Left lung (tissue), 10 donors: ENCODE measurements around the gene SNX9. TPM values are rescaled to one million over a fixed set of nuclear protein-coding genes. Genes with fewer than 3 reads are reported as not detected.
A peak's percentile ranks its signal among the peaks of the same experiment; 100 is the strongest.
"Not testable (repeated sequence)": the region's sequence is repeated elsewhere in the genome, so short reads cannot be mapped to it uniquely, and the experiment has no call there.

Experiments used
- ATAC-seq: fragments of 200-7000 bp; cut with Tn5 transposase; one replicate; pipeline ENCODE4 v1.9.1; 2020; ENCODE audit warnings: moderate library complexity
- DNase-seq, 4 donors: peaks; one replicate each; pipeline ENCODE4 v3.0.0-alpha.2; 2013 to 2020
- H3K27ac ChIP-seq, 2 donors: fragments of 200-600 bp; sonication (generic) in 1 of 2; one replicate each; pipeline versions ENCODE4 v1.5.0 to v1.8.0; 2020 to 2021
- H3K27me3 ChIP-seq, 2 donors: fragments of 200-600 bp; sonication (generic) in 1 of 2; one replicate each; pipeline versions ENCODE4 v1.5.0 to v1.8.0; 2020 to 2021
- H3K36me3 ChIP-seq, 2 donors: fragments of 200-600 bp; sonication (generic) in 1 of 2; one replicate each; pipeline versions ENCODE4 v1.5.0 to v1.8.0; 2020 to 2021
- H3K4me1 ChIP-seq, 2 donors: fragments of 200-600 bp; one replicate each; pipeline ENCODE4 v1.8.0; 2021
- H3K4me3 ChIP-seq, 2 donors: fragments of 200-600 bp; sonication (generic) in 1 of 2; one replicate each; pipeline versions ENCODE4 v1.5.0 to v1.8.0; 2020 to 2021; ENCODE audit warnings: mild to moderate bottlenecking in 1 of 2
- H3K9me3 ChIP-seq, 2 donors: fragments of 200-600 bp; sonication (generic) in 1 of 2; one replicate each; pipeline versions ENCODE4 v1.5.0 to v1.8.0; 2020 to 2021
- intact Hi-C, 2 donors: fragments of 100-400 bp; cut with DNase I; formaldehyde crosslinking; loops; one replicate each; pipeline versions ENCODE4 v1.11.2 to v1.14.2; 2022
- polyA plus RNA-seq, 6 donors: library from polyadenylated mRNA; unstranded; fragments of 120-200 nt; gene quantifications; one replicate each; pipeline ENCODE4 v1.2.1, GENCODE V29; 2013; ENCODE audit not compliant: insufficient read length in 6 of 6
- total RNA-seq, 2 donors: library from RNA; stranded (reverse); fragmentation: NEBNext Ultra II Directional; extraction: Animal tissue kit (Norgen Biotek cat#: 25700); gene quantifications; one replicate each; pipeline ENCODE4 v1.2.1, GENCODE V29; 2021
- TF ChIP-seq, protein P1 (sequence below), 2 donors: fragments of 200-600 bp; sonication (generic) in 1 of 2; IDR thresholded peaks; one replicate each; pipeline versions ENCODE4 v1.5.0 to v1.8.0; 2021; ENCODE audit warnings: antibody characterized with exemption in 2 of 2
- donor health status: DM: no; HTN: yes; CAD: no.
- donor health status: DM: no; HTN: no; CAD: no.

Gene SNX9
- total and polyA plus RNA-seq, 8 donors, result 23.5 to 44.4 (median 38.4) TPM

- intact Hi-C loops, result no loop called here
- DNase-seq, result no peak
- Histone ChIP-seq H3K4me3 (no peak overlapping the region), H3K9me3 (no peaks in the 10 kb centered on the region), H3K36me3 (no peaks in the 10 kb centered on the region), H3K27ac (no peak overlapping the region), H3K4me1 (peaks cover 6 to 7% of the 10 kb centered on the region in 2 donors), H3K27me3 (peaks cover 0 to 6% of the 10 kb centered on the region in 2 donors)
- ATAC-seq, result no peak
- TF ChIP-seq, protein P1, sequence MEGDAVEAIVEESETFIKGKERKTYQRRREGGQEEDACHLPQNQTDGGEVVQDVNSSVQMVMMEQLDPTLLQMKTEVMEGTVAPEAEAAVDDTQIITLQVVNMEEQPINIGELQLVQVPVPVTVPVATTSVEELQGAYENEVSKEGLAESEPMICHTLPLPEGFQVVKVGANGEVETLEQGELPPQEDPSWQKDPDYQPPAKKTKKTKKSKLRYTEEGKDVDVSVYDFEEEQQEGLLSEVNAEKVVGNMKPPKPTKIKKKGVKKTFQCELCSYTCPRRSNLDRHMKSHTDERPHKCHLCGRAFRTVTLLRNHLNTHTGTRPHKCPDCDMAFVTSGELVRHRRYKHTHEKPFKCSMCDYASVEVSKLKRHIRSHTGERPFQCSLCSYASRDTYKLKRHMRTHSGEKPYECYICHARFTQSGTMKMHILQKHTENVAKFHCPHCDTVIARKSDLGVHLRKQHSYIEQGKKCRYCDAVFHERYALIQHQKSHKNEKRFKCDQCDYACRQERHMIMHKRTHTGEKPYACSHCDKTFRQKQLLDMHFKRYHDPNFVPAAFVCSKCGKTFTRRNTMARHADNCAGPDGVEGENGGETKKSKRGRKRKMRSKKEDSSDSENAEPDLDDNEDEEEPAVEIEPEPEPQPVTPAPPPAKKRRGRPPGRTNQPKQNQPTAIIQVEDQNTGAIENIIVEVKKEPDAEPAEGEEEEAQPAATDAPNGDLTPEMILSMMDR (IDR thresholded peaks at IDR 0.05), result no peak
These were observed 143.5 kb downstream of the SNX9 start for GRCh38 chr6:157966589-157966977.

DNA sequence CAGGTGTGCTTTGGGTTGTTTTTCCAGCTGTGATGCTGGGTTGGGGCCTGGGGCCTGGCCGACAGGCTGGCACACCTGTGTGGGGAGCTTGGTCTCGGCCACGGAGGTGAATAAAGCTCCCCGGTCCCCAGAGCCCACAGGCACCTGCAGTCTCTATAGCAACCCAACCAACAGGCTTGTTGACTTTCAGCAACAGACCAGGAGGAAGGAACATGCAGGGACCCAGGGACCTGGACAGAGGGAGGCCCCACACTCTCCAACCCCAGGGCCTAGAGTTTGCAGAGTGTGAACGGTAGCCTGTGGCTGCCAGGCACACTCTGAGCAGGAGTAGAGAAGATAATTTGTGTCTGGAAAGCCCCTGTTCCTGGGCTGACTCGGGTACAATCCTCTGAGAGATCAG lies 144.0 kb downstream of the SNX9 start:
- H3K4me1 ChIP-seq, result peaks cover 6 to 7% of the 10 kb centered on the region in 2 donors
- H3K9me3 ChIP-seq, result no peaks in the 10 kb centered on the region
- intact Hi-C loops, result no loop called here
- H3K36me3 ChIP-seq, result no peaks in the 10 kb centered on the region
- peak in 1 of 4 donors; percentile 62 for DNase-seq
- peaks cover 0 to 6% of the 10 kb centered on the region in 2 donors for H3K27me3 ChIP-seq
- no peak for ATAC-seq
- H3K4me3 ChIP-seq, result no peak overlapping the region
- TF ChIP-seq, protein P1 (IDR thresholded peaks at IDR 0.05), result no peak
- no peak overlapping the region for H3K27ac ChIP-seq

GRCh38 chr6:157967486-157967885 lies 144.4 kb downstream of the SNX9 start:
- H3K4me1 ChIP-seq, result peaks cover 6 to 7% of the 10 kb centered on the region in 2 donors
- no peak overlapping the region for H3K4me3 ChIP-seq
- H3K27ac ChIP-seq, result no peak overlapping the region
- H3K36me3 ChIP-seq, result no peaks in the 10 kb centered on the region
- intact Hi-C loops, result no loop called here
- H3K27me3 ChIP-seq, result peaks cover 0 to 5% of the 10 kb centered on the region in 2 donors
- TF ChIP-seq, protein P1 (IDR thresholded peaks at IDR 0.05), result no peak
- no peaks in the 10 kb centered on the region for H3K9me3 ChIP-seq
- ATAC-seq (no peak), DNase-seq (no peak)

GRCh38 chr6:157972177-157972576 lies 149.1 kb downstream of the SNX9 start:
- H3K4me3 ChIP-seq, H3K27ac ChIP-seq, H3K36me3 ChIP-seq, H3K9me3 ChIP-seq, H3K27me3 ChIP-seq, ATAC-seq, intact Hi-C loops, H3K4me1 ChIP-seq, DNase-seq: not testable (repeated sequence)

GRCh38 chr6:157974341-157974894 lies 151.4 kb downstream of the SNX9 start:
- H3K27me3 ChIP-seq, result no peaks in the 10 kb centered on the region
- ATAC-seq (no peak), DNase-seq (no peak)
- no peaks in the 10 kb centered on the region for H3K9me3 ChIP-seq
- H3K4me3 ChIP-seq, result no peak overlapping the region
- intact Hi-C loops, result no loop called here
- peaks cover 0 to 9% of the 10 kb centered on the region in 2 donors for H3K4me1 ChIP-seq
- no peak overlapping the region for H3K27ac ChIP-seq
- TF ChIP-seq, protein P1 (IDR thresholded peaks at IDR 0.05), result no peak
- H3K36me3 ChIP-seq, result no peaks in the 10 kb centered on the region

GRCh38 chr6:157974967-157975366 lies 151.9 kb downstream of the SNX9 start:
- Histone ChIP-seq H3K4me3 (no peak overlapping the region), H3K9me3 (no peaks in the 10 kb centered on the region), H3K36me3 (no peaks in the 10 kb centered on the region), H3K27ac (no peak overlapping the region), H3K4me1 (peaks cover 0 to 14% of the 10 kb centered on the region in 2 donors), H3K27me3 (no peaks in the 10 kb centered on the region)
- no peak for DNase-seq
- TF ChIP-seq, protein P1 (IDR thresholded peaks at IDR 0.05), result no peak
- intact Hi-C loops, result no loop called here
- no peak for ATAC-seq
